HCT116 (cell line): ENCODE data around the gene ADAP2. TPM values are rescaled to one million over a fixed set of nuclear protein-coding genes. Genes with fewer than 3 reads are reported as not detected.

ENCODE experiments used
- ATAC-seq: fragments of 200-7000 bp; cut with Tn5 transposase; 2 replicates; pipeline ENCODE4 v1.9.1; 2020; ENCODE audit warnings: mild to moderate bottlenecking, moderate library complexity
- BruUV-seq: library from RNA; stranded (reverse); fragments of 400-500 nt; replicated peaks from 2 replicates; lab custom pipeline; 2021; lab: Mats Ljungman, UMichigan
- CTCF ChIA-PET: fragments of 300-600 bp; sonication (Branson Sonifier 250); formaldehyde crosslinking; loops from one replicate; lab custom pipeline; 2021; ENCODE audit warnings: antibody characterized with exemption; lab: Charles Lee
- POLR2A ChIA-PET: fragments of 300-600, 350-600 bp; sonication (Branson Sonifier 250); formaldehyde crosslinking; loops from one replicate; lab custom pipeline; 2021; ENCODE audit warnings: antibody characterized with exemption; lab: Charles Lee
- RAD21 ChIA-PET, 2 experiments: fragments of 300-600 bp; sonication (Branson Sonifier 250); formaldehyde crosslinking; loops; one replicate each; lab custom pipeline; 2023; ENCODE audit warnings: low total read pairs in 2 of 2; ENCODE audit not compliant: uncharacterized antibody in 2 of 2, unreplicated experiment in 2 of 2, low non-redundant PET in 1 of 2; lab: Charles Lee
- DNase-seq: peaks from one replicate; pipeline ENCODE4 v3.0.0-alpha.2; 2010; ENCODE audit warnings: low read depth, low spot score
- H2AFZ ChIP-seq: fragments of 200-600 bp; shearing (Covaris generic), sonication (generic); 2 replicates; pipeline ENCODE4 v1.6.1; 2017; ENCODE audit warnings: low read depth, mixed run types, mixed read lengths, antibody characterized with exemption, low read length; ENCODE audit not compliant: poor library complexity, severe bottlenecking
- H3K27ac ChIP-seq: 2 replicates; pipeline ENCODE4 v1.5.1; 2012; ENCODE audit warnings: low read depth, low read length
- H3K27me3 ChIP-seq: fragments of 200-600 bp; sonication (generic); 2 replicates; pipeline ENCODE4 v1.6.1; 2016; ENCODE audit warnings: mixed run types, low read length, mixed read lengths; ENCODE audit not compliant: insufficient read depth
- H3K36me3 ChIP-seq, 2 experiments: fragments of 200-500 bp in 1 of 2; fragments of 200-600 bp in 1 of 2; sonication (Bioruptor generic) in 1 of 2; sonication (generic) in 1 of 2; 2 replicates each; pipeline versions ENCODE4 v1.5.1 to v1.6.1; 2014 to 2016; ENCODE audit warnings: low read length in 2 of 2, inconsistent platforms in 1 of 2, mixed read lengths in 1 of 2, mixed run types in 1 of 2; ENCODE audit not compliant: insufficient read depth in 2 of 2, control insufficient read depth in 1 of 2
- H3K4me1 ChIP-seq, 2 experiments: fragments of 200-600 bp in 1 of 2; sonication (generic) in 1 of 2; 2 replicates each; pipeline versions ENCODE4 v1.5.1 to v1.6.1; 2012 to 2017; ENCODE audit warnings: low read length in 2 of 2, inconsistent platforms in 1 of 2, mild to moderate bottlenecking in 1 of 2, mixed read lengths in 1 of 2, mixed run types in 1 of 2, moderate library complexity in 1 of 2; ENCODE audit not compliant: insufficient read depth in 2 of 2, control insufficient read depth in 1 of 2
- H3K4me2 ChIP-seq: fragments of 200-600 bp; sonication (generic); 2 replicates; pipeline ENCODE4 v1.6.1; 2017; ENCODE audit warnings: mixed run types, low read length, mixed read lengths
- H3K4me3 ChIP-seq, 2 experiments: fragments of 200-600 bp in 1 of 2; sonication (generic) in 1 of 2; replicated peaks in 1 of 2; 2 replicates each; pipeline ENCODE4 v1.5.1; 2011 to 2016; ENCODE audit warnings: low read length in 2 of 2, control low read depth in 1 of 2, low read depth in 1 of 2, mild to moderate bottlenecking in 1 of 2, mixed read lengths in 1 of 2, mixed run types in 1 of 2
- H3K79me2 ChIP-seq: fragments of 200-600 bp; sonication (generic); 2 replicates; pipeline ENCODE4 v1.6.1; 2017; ENCODE audit warnings: mild to moderate bottlenecking, mixed run types, low read length, moderate library complexity, mixed read lengths; ENCODE audit not compliant: insufficient read depth
- H3K9ac ChIP-seq: fragments of 200-600 bp; sonication (generic); 2 replicates; pipeline ENCODE4 v1.6.1; 2016; ENCODE audit warnings: low read length, mixed read lengths
- H3K9me2 ChIP-seq: fragments of 200-600 bp; sonication (generic), shearing (Covaris generic); 2 replicates; pipeline ENCODE4 v1.6.1; 2017; ENCODE audit warnings: mixed run types, mild to moderate bottlenecking, moderate library complexity; ENCODE audit not compliant: insufficient read depth
- H3K9me3 ChIP-seq, 2 experiments: fragments of 200-500 bp in 1 of 2; fragments of 200-600 bp in 1 of 2; sonication (Bioruptor generic) in 1 of 2; sonication (generic) in 1 of 2; 2 replicates each; pipeline ENCODE4 v1.6.1; 2014 to 2017; ENCODE audit warnings: low read length in 2 of 2, mixed read lengths in 2 of 2, inconsistent platforms in 1 of 2, low read depth in 1 of 2, mild to moderate bottlenecking in 1 of 2, mixed run types in 1 of 2, moderate library complexity in 1 of 2; ENCODE audit not compliant: control insufficient read depth in 1 of 2, insufficient read depth in 1 of 2
- H4K20me1 ChIP-seq: fragments of 200-600 bp; sonication (generic), shearing (Covaris generic); 2 replicates; pipeline ENCODE4 v1.6.1; 2017; ENCODE audit warnings: mixed run types, mild to moderate bottlenecking, moderate library complexity; ENCODE audit not compliant: insufficient read depth
- CBX3 ChIP-seq: IDR thresholded peaks from 2 replicates; pipeline ENCODE4 v1.6.1; 2012; ENCODE audit warnings: low read depth
- CEBPB ChIP-seq: IDR thresholded peaks from 2 replicates; pipeline ENCODE4 v1.6.1; 2012; ENCODE audit warnings: low read depth
- FOSL1 ChIP-seq: IDR thresholded peaks from 2 replicates; pipeline ENCODE4 v1.6.1; 2012; ENCODE audit warnings: low read depth
- JUND ChIP-seq: IDR thresholded peaks from 2 replicates; pipeline ENCODE4 v1.6.1; 2012
- POLR2A ChIP-seq: IDR thresholded peaks from 2 replicates; pipeline ENCODE4 v1.7.0; 2011; ENCODE audit warnings: borderline replicate concordance; ENCODE audit not compliant: insufficient read depth, insufficient read length; ENCODE audit errors: extremely low read depth
- POLR2AphosphoS5 ChIP-seq: IDR thresholded peaks from 2 replicates; pipeline ENCODE4 v1.6.1; 2011; ENCODE audit warnings: mild to moderate bottlenecking, low read depth, low read length, moderate library complexity
- SRF ChIP-seq: IDR thresholded peaks from 2 replicates; pipeline ENCODE4 v1.6.1; 2012; ENCODE audit warnings: low read depth
- TCF7L2 ChIP-seq: IDR thresholded peaks from 2 replicates; pipeline ENCODE4 v1.7.0; 2011; ENCODE audit warnings: borderline replicate concordance, inconsistent platforms; ENCODE audit not compliant: insufficient read depth, insufficient read length; ENCODE audit errors: extremely low read depth
- ZFX ChIP-seq: fragments of 450-650 bp; IDR thresholded peaks from 2 replicates; pipeline ENCODE4 v1.6.1; 2017
- ZNF274 ChIP-seq: fragments of 200-500 bp; sonication (Bioruptor generic); IDR thresholded peaks from 2 replicates; pipeline ENCODE4 v1.6.1; 2014; ENCODE audit warnings: mild to moderate bottlenecking, low read depth, low read length, inconsistent platforms
- intact Hi-C: fragments of 100-400 bp; cut with micrococcal nuclease; formaldehyde crosslinking; loops from 2 replicates; pipeline ENCODE4 v1.10.0; 2022
- total RNA-seq: library from RNA; stranded (reverse); gene quantifications from one replicate; pipeline ENCODE4 v1.2.1, GENCODE V29; 2021; ENCODE audit not compliant: unreplicated experiment
- TF ChIP-seq, protein P1 (sequence below): IDR thresholded peaks from 2 replicates; pipeline ENCODE4 v1.6.1; 2012; ENCODE audit warnings: low read depth

ADAP2 gene
- total RNA-seq, 1 experiment from 2014 or later: 17.2 TPM

GRCh38 chr17:30920683-30921543 lies 832 bp upstream of the ADAP2 start:
- Histone ChIP-seq H2AFZ (peak overlapping the region; percentile 100), H3K36me3 (no peaks in the 10 kb centered on the region), H3K4me2 (peak overlapping the region; percentile 88), H3K27me3 (no peaks in the 10 kb centered on the region), H3K79me2 (no peaks in the 10 kb centered on the region), H3K9me3 (no peaks in the 10 kb centered on the region), H3K27ac (no peak overlapping the region), H3K4me1 (peaks cover 5 to 24% of the 10 kb centered on the region in 2 experiments; a peak in 3 of 4 replicates), H3K4me3 (peak overlapping the region; percentile 53 to 63), H4K20me1 (no peaks in the 10 kb centered on the region), H3K9me2 (no peaks in the 10 kb centered on the region), H3K9ac (peak overlapping the region; percentile 67)
- ChIA-PET POLR2A (no interaction called here), RAD21 (no interaction called here)
- BruUV-seq: no TSS peak
- DNase-seq (no peak), ATAC-seq (no peak)
- no peak for TF ChIP-seq CBX3
- TF ChIP-seq SRF: no peak
- no peak for TF ChIP-seq TCF7L2
- TF ChIP-seq POLR2A: no peak
- TF ChIP-seq, all 23 proteins: peak for 0
- CTCF ChIA-PET: no interaction called here
- intact Hi-C loops: no loop called here

- Histone ChIP-seq H3K79me2 (no peaks in the 10 kb centered on the region), H4K20me1 (no peaks in the 10 kb centered on the region), H3K4me2 (peak overlapping the region; percentile 88), H3K4me3 (peak overlapping the region; percentile 53 to 63), H3K27me3 (no peaks in the 10 kb centered on the region), H3K36me3 (no peaks in the 10 kb centered on the region; a peak in 1 of 4 replicates), H3K9ac (peak overlapping the region; percentile 67), H3K9me3 (no peaks in the 10 kb centered on the region), H3K27ac (peak overlapping the region; percentile 18; the same call in 1 of the 2 replicates), H3K9me2 (no peaks in the 10 kb centered on the region), H2AFZ (no peak overlapping the region), H3K4me1 (peaks cover 5 to 24% of the 10 kb centered on the region in 2 experiments; a peak in 3 of 4 replicates)
- ATAC-seq: peak; percentile 63
- ChIA-PET RAD21 (interaction anchor here in 1 of 2 experiments (0.6 kb wide), 1 partner anchor 553 kb away, joined by 3 read pairs; no protein-coding TSS in a partner anchor), POLR2A (no interaction called here), CTCF (no interaction called here)
- DNase-seq: no peak
- intact Hi-C loops: no loop called here
- TF ChIP-seq FOSL1: no peak
- TF ChIP-seq JUND: no peak
- no peak for TF ChIP-seq ZFX
- no peak for TF ChIP-seq ZNF274
- TF ChIP-seq POLR2AphosphoS5: no peak
- TF ChIP-seq, protein P1, sequence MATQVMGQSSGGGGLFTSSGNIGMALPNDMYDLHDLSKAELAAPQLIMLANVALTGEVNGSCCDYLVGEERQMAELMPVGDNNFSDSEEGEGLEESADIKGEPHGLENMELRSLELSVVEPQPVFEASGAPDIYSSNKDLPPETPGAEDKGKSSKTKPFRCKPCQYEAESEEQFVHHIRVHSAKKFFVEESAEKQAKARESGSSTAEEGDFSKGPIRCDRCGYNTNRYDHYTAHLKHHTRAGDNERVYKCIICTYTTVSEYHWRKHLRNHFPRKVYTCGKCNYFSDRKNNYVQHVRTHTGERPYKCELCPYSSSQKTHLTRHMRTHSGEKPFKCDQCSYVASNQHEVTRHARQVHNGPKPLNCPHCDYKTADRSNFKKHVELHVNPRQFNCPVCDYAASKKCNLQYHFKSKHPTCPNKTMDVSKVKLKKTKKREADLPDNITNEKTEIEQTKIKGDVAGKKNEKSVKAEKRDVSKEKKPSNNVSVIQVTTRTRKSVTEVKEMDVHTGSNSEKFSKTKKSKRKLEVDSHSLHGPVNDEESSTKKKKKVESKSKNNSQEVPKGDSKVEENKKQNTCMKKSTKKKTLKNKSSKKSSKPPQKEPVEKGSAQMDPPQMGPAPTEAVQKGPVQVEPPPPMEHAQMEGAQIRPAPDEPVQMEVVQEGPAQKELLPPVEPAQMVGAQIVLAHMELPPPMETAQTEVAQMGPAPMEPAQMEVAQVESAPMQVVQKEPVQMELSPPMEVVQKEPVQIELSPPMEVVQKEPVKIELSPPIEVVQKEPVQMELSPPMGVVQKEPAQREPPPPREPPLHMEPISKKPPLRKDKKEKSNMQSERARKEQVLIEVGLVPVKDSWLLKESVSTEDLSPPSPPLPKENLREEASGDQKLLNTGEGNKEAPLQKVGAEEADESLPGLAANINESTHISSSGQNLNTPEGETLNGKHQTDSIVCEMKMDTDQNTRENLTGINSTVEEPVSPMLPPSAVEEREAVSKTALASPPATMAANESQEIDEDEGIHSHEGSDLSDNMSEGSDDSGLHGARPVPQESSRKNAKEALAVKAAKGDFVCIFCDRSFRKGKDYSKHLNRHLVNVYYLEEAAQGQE: no peak
- no peak for TF ChIP-seq CEBPB
- BruUV-seq: no TSS peak
These were observed 688 bp downstream of the ADAP2 start for GRCh38 chr17:30922235-30923030.
